ENCODE data around the gene ATP6V1G2.

ATP6V1G2 gene

DNA sequence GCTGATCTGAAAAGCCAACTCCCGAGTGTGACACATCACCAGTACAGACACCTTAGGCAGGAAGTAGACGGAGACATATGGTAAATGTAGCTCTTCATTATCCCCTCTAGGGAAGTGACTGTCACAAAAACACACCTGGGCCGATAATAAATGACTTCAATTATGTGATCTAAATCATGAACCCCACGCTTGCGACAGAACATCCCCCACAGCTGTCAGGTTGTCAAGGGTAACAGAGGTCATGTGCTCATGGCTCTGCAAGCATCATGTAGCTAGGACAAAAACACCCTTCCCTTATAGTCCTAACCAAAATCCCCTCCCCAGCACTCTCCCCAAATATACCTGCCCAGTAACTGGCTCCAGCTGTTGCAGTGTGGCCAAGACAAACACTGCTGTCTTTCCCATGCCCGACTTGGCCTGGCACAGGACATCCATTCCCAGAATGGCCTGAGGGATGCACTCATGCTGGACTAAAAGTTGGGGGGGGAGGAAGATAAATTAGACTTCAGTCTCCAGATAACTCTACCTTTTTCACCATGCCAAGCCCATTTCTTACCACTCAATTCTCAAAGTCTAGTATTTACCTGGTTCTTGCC, 7.5 kb downstream of the ATP6V1G2 start:
- no peak overlapping the region for H3K4me2 ChIP-seq (ENCODE audit: low read length)
- no CpG with 5 or more reads among the region's 6 CpGs for WGBS (ENCODE audit: extremely low coverage, insufficient coverage, insufficient read length)
- H3K9ac ChIP-seq (ENCODE audit: low read length): no peak overlapping the region
- peaks cover 10% of the 10 kb centered on the region for H3K79me1 ChIP-seq (ENCODE audit: low read length)
- no peak overlapping the region for H4K91ac ChIP-seq (ENCODE audit: low read depth, low read length)
- H2BK120ac ChIP-seq (ENCODE audit: insufficient read depth, low read length, poor library complexity): no peak overlapping the region
- peaks cover 20% of the 10 kb centered on the region for H3K79me2 ChIP-seq (ENCODE audit: control insufficient read depth, insufficient read depth, low read length, poor library complexity)
- no peak overlapping the region for H2BK5ac ChIP-seq (ENCODE audit: low read depth, low read length, poor library complexity)
- no peak overlapping the region for H2BK12ac ChIP-seq (ENCODE audit: low read length)
- no peaks in the 10 kb centered on the region for H3K27me3 ChIP-seq (ENCODE audit: insufficient read depth, low read length)
- no peak overlapping the region for H2AK5ac ChIP-seq (ENCODE audit: low read length)
- H3K14ac ChIP-seq (ENCODE audit: low read length): no peak overlapping the region
- no peak overlapping the region for H3K23ac ChIP-seq (ENCODE audit: low read length)
- no peak overlapping the region for H4K12ac ChIP-seq (ENCODE audit: low read depth, low read length)
- no peak for DNase-seq
- H2AFZ ChIP-seq (ENCODE audit: insufficient read depth, low read length, poor library complexity): no peak overlapping the region
- H3K4me1 ChIP-seq (ENCODE audit: control insufficient read depth in 1 of 2, insufficient read depth in 2 of 2, low read length in 2 of 2): peaks cover 6% of the 10 kb centered on the region in 2 experiments
- no peaks in the 10 kb centered on the region for H3K9me3 ChIP-seq (ENCODE audit: insufficient read depth, low read depth, low read length)
- peak overlapping the region; percentile 70 for H3K4ac ChIP-seq (ENCODE audit: low read depth, low read length)
- peaks cover 41 to 60% of the 10 kb centered on the region in 2 experiments for H3K36me3 ChIP-seq (ENCODE audit: control insufficient read depth in 1 of 2, insufficient read depth in 2 of 2, low read length in 2 of 2)
- H3K4me3 ChIP-seq (ENCODE audit: low read depth, low read length): no peak overlapping the region
- no peak overlapping the region for H3K27ac ChIP-seq (ENCODE audit: low read depth, low read length)
- H4K8ac ChIP-seq (ENCODE audit: low read depth, low read length): no peak overlapping the region
- H3K18ac ChIP-seq (ENCODE audit: low read length): no peak overlapping the region

DNA sequence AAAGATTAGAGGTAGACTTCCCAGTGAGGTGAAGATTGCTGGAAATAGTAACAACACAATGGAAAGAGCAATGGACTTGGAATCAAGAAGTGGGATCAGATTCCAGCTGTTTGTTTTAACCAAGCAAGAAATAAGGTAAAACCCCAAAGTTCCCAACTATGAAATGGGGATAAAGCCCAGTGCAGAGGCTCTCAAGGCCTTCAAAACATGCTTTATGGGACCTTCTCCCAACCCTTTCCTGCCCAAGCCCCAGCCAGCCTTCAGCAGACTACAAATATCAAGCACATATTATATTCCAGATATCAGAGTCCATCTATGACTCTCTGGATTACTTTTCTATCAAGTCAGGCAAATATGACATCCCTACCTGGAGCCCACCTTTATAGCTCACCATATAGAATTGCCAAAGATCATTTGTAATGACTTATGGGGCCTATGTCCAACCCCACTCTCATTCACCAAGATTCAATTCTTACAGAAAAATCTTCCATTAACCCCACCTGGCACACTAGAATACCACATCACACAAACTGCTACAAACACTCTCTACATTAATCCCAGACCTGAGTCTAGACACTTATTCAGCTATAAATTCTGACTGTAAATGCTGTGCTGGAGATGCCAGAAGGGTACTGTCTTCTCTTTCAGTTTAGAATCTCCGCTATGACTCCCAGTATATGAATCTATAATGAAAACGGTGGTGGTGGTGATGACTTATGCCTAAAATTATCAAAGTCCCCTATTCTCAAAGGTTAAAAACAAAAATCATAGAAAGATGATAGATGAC, 10.7 kb downstream of the ATP6V1G2 start:
- Histone ChIP-seq H3K14ac (ENCODE audit: low read length) (no peak overlapping the region), H3K9me3 (ENCODE audit: insufficient read depth, low read depth, low read length) (no peaks in the 10 kb centered on the region), H2AK5ac (ENCODE audit: low read length) (no peak overlapping the region), H2BK12ac (ENCODE audit: low read length) (no peak overlapping the region), H4K12ac (ENCODE audit: low read depth, low read length) (no peak overlapping the region), H3K79me1 (ENCODE audit: low read length) (no peaks in the 10 kb centered on the region), H3K18ac (ENCODE audit: low read length) (no peak overlapping the region), H3K79me2 (ENCODE audit: control insufficient read depth, insufficient read depth, low read length, poor library complexity) (peaks cover 12% of the 10 kb centered on the region), H3K4me1 (ENCODE audit: control insufficient read depth in 1 of 2, insufficient read depth in 2 of 2, low read length in 2 of 2) (peaks cover 6% of the 10 kb centered on the region in 2 experiments), H3K27ac (ENCODE audit: low read depth, low read length) (no peak overlapping the region), H3K27me3 (ENCODE audit: insufficient read depth, low read length) (no peaks in the 10 kb centered on the region), H2BK120ac (ENCODE audit: insufficient read depth, low read length, poor library complexity) (no peak overlapping the region), H3K4me3 (ENCODE audit: low read depth, low read length) (no peak overlapping the region), H4K8ac (ENCODE audit: low read depth, low read length) (no peak overlapping the region), H2AFZ (ENCODE audit: insufficient read depth, low read length, poor library complexity) (no peak overlapping the region), H3K4ac (ENCODE audit: low read depth, low read length) (no peak overlapping the region), H2BK5ac (ENCODE audit: low read depth, low read length, poor library complexity) (no peak overlapping the region), H3K36me3 (ENCODE audit: control insufficient read depth in 1 of 2, insufficient read depth in 2 of 2, low read length in 2 of 2) (peaks cover 57 to 88% of the 10 kb centered on the region in 2 experiments), H3K23ac (ENCODE audit: low read length) (no peak overlapping the region), H3K4me2 (ENCODE audit: low read length) (no peak overlapping the region), H3K9ac (ENCODE audit: low read length) (no peak overlapping the region), H4K91ac (ENCODE audit: low read depth, low read length) (no peak overlapping the region)
- no CpG with 5 or more reads among the region's 2 CpGs for WGBS (ENCODE audit: extremely low coverage, insufficient coverage, insufficient read length)
- DNase-seq: no peak

DNA sequence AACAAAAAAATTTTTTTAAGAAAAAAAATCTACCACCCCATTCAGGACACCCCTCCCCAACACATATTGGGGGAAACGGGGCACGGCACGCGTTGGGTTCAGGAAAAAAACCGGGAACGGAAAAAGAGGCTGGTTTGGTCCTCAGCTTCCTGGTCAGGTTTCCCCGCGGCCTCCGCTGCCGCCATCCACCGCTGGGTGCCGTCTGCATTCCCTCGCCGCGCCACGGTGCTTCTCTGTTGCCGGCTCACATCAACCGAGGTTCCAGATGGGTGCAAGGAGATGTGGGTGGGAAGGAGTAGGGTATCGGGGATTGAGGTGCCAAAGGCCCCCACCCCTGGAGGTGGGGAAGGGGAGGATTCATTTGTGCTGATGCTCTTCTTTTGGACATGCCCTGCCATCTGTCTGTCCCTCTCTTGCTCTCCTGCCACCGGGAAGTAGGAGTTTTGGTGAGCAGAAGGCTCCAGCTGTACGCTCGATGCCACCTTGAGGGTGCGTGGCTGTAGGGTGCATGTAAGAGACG, 11.8 kb downstream of the ATP6V1G2 start:
- no peaks in the 10 kb centered on the region for H3K27me3 ChIP-seq (ENCODE audit: insufficient read depth, low read length)
- no peak overlapping the region for H2AK5ac ChIP-seq (ENCODE audit: low read length)
- H3K36me3 ChIP-seq (ENCODE audit: control insufficient read depth in 1 of 2, insufficient read depth in 2 of 2, low read length in 2 of 2): peaks cover 58 to 91% of the 10 kb centered on the region in 2 experiments
- no peak overlapping the region for H3K4ac ChIP-seq (ENCODE audit: low read depth, low read length)
- no peak for DNase-seq
- H4K12ac ChIP-seq (ENCODE audit: low read depth, low read length): no peak overlapping the region
- no peaks in the 10 kb centered on the region for H3K79me1 ChIP-seq (ENCODE audit: low read length)
- H3K9ac ChIP-seq (ENCODE audit: low read length): no peak overlapping the region
- H2AFZ ChIP-seq (ENCODE audit: insufficient read depth, low read length, poor library complexity): no peak overlapping the region
- no peak overlapping the region for H4K8ac ChIP-seq (ENCODE audit: low read depth, low read length)
- no peak overlapping the region for H2BK12ac ChIP-seq (ENCODE audit: low read length)
- peak overlapping the region; percentile 34 for H3K18ac ChIP-seq (ENCODE audit: low read length)
- no peaks in the 10 kb centered on the region for H3K9me3 ChIP-seq (ENCODE audit: insufficient read depth, low read depth, low read length)
- no peaks in the 10 kb centered on the region for H3K4me1 ChIP-seq (ENCODE audit: control insufficient read depth in 1 of 2, insufficient read depth in 2 of 2, low read length in 2 of 2)
- H3K79me2 ChIP-seq (ENCODE audit: control insufficient read depth, insufficient read depth, low read length, poor library complexity): peaks cover 3% of the 10 kb centered on the region
- H3K14ac ChIP-seq (ENCODE audit: low read length): no peak overlapping the region
- H2BK5ac ChIP-seq (ENCODE audit: low read depth, low read length, poor library complexity): no peak overlapping the region
- H3K4me3 ChIP-seq (ENCODE audit: low read depth, low read length): no peak overlapping the region
- H3K4me2 ChIP-seq (ENCODE audit: low read length): no peak overlapping the region
- H3K27ac ChIP-seq (ENCODE audit: low read depth, low read length): no peak overlapping the region
- H4K91ac ChIP-seq (ENCODE audit: low read depth, low read length): no peak overlapping the region
- H3K23ac ChIP-seq (ENCODE audit: low read length): no peak overlapping the region
- H2BK120ac ChIP-seq (ENCODE audit: insufficient read depth, low read length, poor library complexity): no peak overlapping the region
- WGBS (ENCODE audit: extremely low coverage, insufficient coverage, insufficient read length): no CpG with 5 or more reads among the region's 24 CpGs

DNA sequence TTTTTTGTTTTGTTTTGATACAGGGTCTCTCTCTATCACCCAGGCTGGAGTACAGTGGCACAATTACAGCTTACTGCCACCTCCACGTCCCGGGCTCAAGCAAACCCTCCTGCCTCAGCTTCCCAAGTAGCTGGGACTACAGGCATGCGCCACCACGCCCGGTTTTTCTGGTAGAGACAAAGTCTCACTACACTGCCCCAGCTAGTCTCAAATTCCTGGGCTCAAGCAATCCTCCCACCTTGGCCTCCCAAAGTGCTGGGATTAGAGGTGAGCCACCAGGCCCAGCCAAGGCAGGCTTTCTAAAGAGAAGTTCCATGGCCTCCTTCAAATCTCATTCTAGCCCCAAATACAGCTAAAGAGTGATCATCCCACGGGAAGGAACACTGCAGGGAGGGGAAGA, 12.4 kb downstream of the ATP6V1G2 start:
- Histone ChIP-seq H2BK5ac (ENCODE audit: low read depth, low read length, poor library complexity) (no peak overlapping the region), H3K14ac (ENCODE audit: low read length) (no peak overlapping the region), H2AFZ (ENCODE audit: insufficient read depth, low read length, poor library complexity) (no peak overlapping the region), H2BK12ac (ENCODE audit: low read length) (no peak overlapping the region), H3K9ac (ENCODE audit: low read length) (no peak overlapping the region), H3K27me3 (ENCODE audit: insufficient read depth, low read length) (no peaks in the 10 kb centered on the region), H4K8ac (ENCODE audit: low read depth, low read length) (no peak overlapping the region), H3K27ac (ENCODE audit: low read depth, low read length) (no peak overlapping the region), H3K4ac (ENCODE audit: low read depth, low read length) (no peak overlapping the region), H3K4me1 (ENCODE audit: control insufficient read depth in 1 of 2, insufficient read depth in 2 of 2, low read length in 2 of 2) (no peaks in the 10 kb centered on the region), H3K36me3 (ENCODE audit: control insufficient read depth in 1 of 2, insufficient read depth in 2 of 2, low read length in 2 of 2) (peaks cover 59 to 89% of the 10 kb centered on the region in 2 experiments), H4K91ac (ENCODE audit: low read depth, low read length) (no peak overlapping the region), H3K18ac (ENCODE audit: low read length) (no peak overlapping the region), H4K12ac (ENCODE audit: low read depth, low read length) (no peak overlapping the region), H3K9me3 (ENCODE audit: insufficient read depth, low read depth, low read length) (no peaks in the 10 kb centered on the region), H2BK120ac (ENCODE audit: insufficient read depth, low read length, poor library complexity) (no peak overlapping the region), H3K4me2 (ENCODE audit: low read length) (no peak overlapping the region), H2AK5ac (ENCODE audit: low read length) (no peak overlapping the region), H3K23ac (ENCODE audit: low read length) (no peak overlapping the region), H3K79me2 (ENCODE audit: control insufficient read depth, insufficient read depth, low read length, poor library complexity) (no peaks in the 10 kb centered on the region), H3K4me3 (ENCODE audit: low read depth, low read length) (no peak overlapping the region), H3K79me1 (ENCODE audit: low read length) (no peaks in the 10 kb centered on the region)
- no peak for DNase-seq
- WGBS (ENCODE audit: extremely low coverage, insufficient coverage, insufficient read length): no CpG with 5 or more reads among the region's 6 CpGs

Measured in trophoblast cell (in vitro differentiated cells and primary cell).